Urothelium cell line (cell line): Measurements from ENCODE around the gene PARN.
A peak's percentile ranks its signal among the peaks of the same experiment; 100 is the strongest.
"Not testable (repeated sequence)": the region's sequence is repeated elsewhere in the genome, so short reads cannot be mapped to it uniquely, and the experiment has no call there.

Experiments used
- DNase-seq: peaks from one replicate; pipeline ENCODE4 v3.0.0; 2011; ENCODE audit warnings: low spot score, mixed read lengths
- FAIRE-seq: peaks from 2 replicates; lab custom pipeline; 2011; peaks lifted over from hg19 to GRCh38; lab: Jason Lieb, UNC

Gene PARN

GRCh38 chr16:14576069-14576468, 54.0 kb downstream of the PARN start:
- no peak for FAIRE-seq
- DNase-seq, result no peak

GRCh38 chr16:14574698-14575415, 55.2 kb downstream of the PARN start:
- not testable (repeated sequence) for FAIRE-seq, DNase-seq

GRCh38 chr16:14572535-14572934, 57.5 kb downstream of the PARN start:
- DNase-seq, result no peak
- no peak for FAIRE-seq

- FAIRE-seq, result no peak
- no peak for DNase-seq
These were observed 60.8 kb downstream of the PARN start for GRCh38 chr16:14569213-14569612.

GRCh38 chr16:14566599-14566998, 63.5 kb downstream of the PARN start:
- FAIRE-seq (no peak), DNase-seq (no peak)

GRCh38 chr16:14565688-14566025, 64.4 kb downstream of the PARN start:
- no peak for DNase-seq
- FAIRE-seq, result no peak

- no peak for FAIRE-seq
- DNase-seq, result no peak
These were observed 65.0 kb downstream of the PARN start for GRCh38 chr16:14564861-14565687.

- FAIRE-seq (no peak), DNase-seq (no peak)
These were observed 65.7 kb downstream of the PARN start for GRCh38 chr16:14564323-14564722.

- FAIRE-seq, result no peak
- DNase-seq, result no peak
These were observed 67.2 kb downstream of the PARN start for GRCh38 chr16:14562691-14563491.

- no peak for DNase-seq
- no peak for FAIRE-seq
These were observed 69.5 kb downstream of the PARN start for GRCh38 chr16:14560523-14560922.

GRCh38 chr16:14559809-14560241, 70.2 kb downstream of the PARN start:
- FAIRE-seq (no peak), DNase-seq (no peak)

GRCh38 chr16:14553447-14553846, 76.6 kb downstream of the PARN start:
- DNase-seq (no peak), FAIRE-seq (no peak)

- DNase-seq (no peak), FAIRE-seq (no peak)
These were observed 80.3 kb downstream of the PARN start for GRCh38 chr16:14549789-14550153.

- FAIRE-seq (no peak), DNase-seq (no peak)
These were observed 80.9 kb downstream of the PARN start for GRCh38 chr16:14548933-14549788.

- no peak for FAIRE-seq
- DNase-seq, result no peak
These were observed 84.6 kb downstream of the PARN start for GRCh38 chr16:14545346-14545884.

- DNase-seq, FAIRE-seq: not testable (repeated sequence)
These were observed 85.2 kb downstream of the PARN start for GRCh38 chr16:14544846-14545245.

GRCh38 chr16:14539631-14540030, 90.4 kb downstream of the PARN start:
- FAIRE-seq (no peak), DNase-seq (no peak)

- no peak for FAIRE-seq
- no peak for DNase-seq
These were observed 90.9 kb downstream of the PARN start for GRCh38 chr16:14539156-14539555.

GRCh38 chr16:14538604-14539003, 91.5 kb downstream of the PARN start:
- peak; percentile 9 for FAIRE-seq
- no peak for DNase-seq

GRCh38 chr16:14531613-14532012, 98.4 kb downstream of the PARN start:
- no peak for DNase-seq
- no peak for FAIRE-seq
